ENCODE data around the gene IL16. TPM values are rescaled to one million over a fixed set of nuclear protein-coding genes. Genes with fewer than 3 reads are reported as not detected.

IL16 gene
- total and polyA plus RNA-seq, 2 experiments from 2014 or later, result 0.32 to 0.53 TPM

DNA sequence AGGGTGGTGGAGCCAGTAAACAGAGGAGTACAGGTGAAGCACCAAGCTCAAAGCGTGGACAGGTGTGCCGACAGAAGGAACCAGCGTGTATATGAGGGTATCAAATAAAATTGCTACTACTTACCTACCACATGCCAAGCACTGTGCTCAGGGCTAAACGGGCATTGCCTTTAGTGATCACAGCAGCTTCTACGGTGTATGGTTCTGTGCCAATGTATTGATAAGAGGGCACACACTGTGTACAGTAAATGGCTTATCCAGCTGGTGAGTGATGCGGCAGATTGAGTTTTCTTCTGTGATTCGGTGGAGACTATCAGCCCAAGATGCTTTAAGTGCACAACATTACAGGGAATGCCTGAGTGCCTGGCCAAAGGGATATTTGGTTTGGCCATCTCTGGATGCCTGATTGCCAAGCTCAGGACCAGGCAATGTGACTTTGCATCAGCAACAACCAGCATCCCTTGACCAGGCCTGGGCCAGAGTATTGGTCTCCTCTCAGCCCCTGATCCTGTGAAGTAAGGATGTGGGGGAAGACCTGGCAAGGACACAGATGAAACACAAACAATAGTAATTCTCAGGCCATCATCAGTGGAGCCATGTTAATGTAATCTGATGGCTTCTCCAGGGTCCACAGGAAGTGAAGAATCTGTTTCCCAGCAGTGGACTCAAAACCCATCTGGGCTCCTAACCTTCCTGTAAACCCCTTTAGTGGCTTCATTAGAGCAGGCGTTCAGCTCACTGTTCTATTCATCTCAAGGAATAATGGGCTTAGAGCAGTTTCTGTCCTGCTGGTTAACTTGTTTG lies 113.2 kb downstream of the IL16 start:
- Histone ChIP-seq H3K9ac (no peak overlapping the region), H3K27me3 (replicated peaks; ENCODE audit: insufficient read depth) (no peaks in the 10 kb centered on the region), H3K79me2 (ENCODE audit: insufficient read depth) (no peaks in the 10 kb centered on the region), H3K4me3 (no peak overlapping the region), H3K9me2 (ENCODE audit: insufficient read depth) (no peaks in the 10 kb centered on the region), H3K36me3 (ENCODE audit: low read depth) (no peaks in the 10 kb centered on the region), H3K9me3 (ENCODE audit: low read depth) (no peaks in the 10 kb centered on the region), H2AFZ (no peak overlapping the region), H3K4me2 (ENCODE audit: unreplicated experiment) (no peak overlapping the region), H3K27ac (no peak overlapping the region), H3F3A (ENCODE audit: insufficient read depth) (peaks cover 35% of the 10 kb centered on the region), H3K4me1 (ENCODE audit: insufficient read depth) (peaks cover 44% of the 10 kb centered on the region), H4K20me1 (ENCODE audit: insufficient read depth) (no peaks in the 10 kb centered on the region)
- WGBS, 2 experiments (ENCODE audit: low coverage in 1 of 2, low lambda C conversion rate in 2 of 2, missing lambda C conversion rate in 2 of 2), result 93 to 94% methylated on average over 8 of the region's 8 CpGs
- no peak for DNase-seq
- TF ChIP-seq EZH2 (IDR thresholded peaks at IDR 0.05; ENCODE audit: insufficient read depth, poor library complexity, severe bottlenecking), result no peak
- no peak for TF ChIP-seq EZH2phosphoT487 (IDR thresholded peaks at IDR 0.05; ENCODE audit: insufficient read depth, low read depth)
- in situ Hi-C loops (cut with MboI), result no loop called here

DNA sequence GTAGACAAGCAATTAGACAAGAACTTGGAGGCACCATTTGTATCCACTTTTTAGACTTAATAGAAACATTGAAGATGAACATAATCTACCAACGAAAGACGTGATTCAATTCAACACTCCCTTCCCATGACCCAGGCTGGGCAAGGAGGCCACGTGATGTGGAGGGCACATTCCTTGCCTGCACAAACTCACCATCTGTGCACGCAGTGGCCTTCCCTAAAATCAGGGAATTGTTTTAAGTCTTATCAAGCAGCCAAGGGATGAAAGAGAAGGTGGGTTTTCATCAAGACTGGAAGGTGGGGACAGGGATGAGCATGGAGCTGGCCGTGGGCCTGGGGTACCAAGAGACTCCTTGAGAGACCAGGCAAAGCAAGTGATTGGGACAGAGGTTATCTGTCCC lies 113.8 kb downstream of the IL16 start:
- peak overlapping the region; percentile 85; the same call in 1 of the 2 replicates for H3K27ac ChIP-seq
- WGBS, 2 experiments (ENCODE audit: low coverage in 1 of 2, low lambda C conversion rate in 2 of 2, missing lambda C conversion rate in 2 of 2), result 97% methylated on average over 5 of the region's 5 CpGs
- H4K20me1 ChIP-seq (ENCODE audit: insufficient read depth), result no peaks in the 10 kb centered on the region
- H3K4me1 ChIP-seq (ENCODE audit: insufficient read depth), result peaks cover 44% of the 10 kb centered on the region
- H2AFZ ChIP-seq, result no peak overlapping the region
- H3F3A ChIP-seq (ENCODE audit: insufficient read depth), result peaks cover 35% of the 10 kb centered on the region
- H3K4me3 ChIP-seq, result no peak overlapping the region
- peak overlapping the region; percentile 50 for H3K4me2 ChIP-seq (ENCODE audit: unreplicated experiment)
- no peaks in the 10 kb centered on the region for H3K9me2 ChIP-seq (ENCODE audit: insufficient read depth)
- no peak overlapping the region for H3K9ac ChIP-seq
- no peaks in the 10 kb centered on the region for H3K27me3 ChIP-seq (replicated peaks; ENCODE audit: insufficient read depth)
- H3K9me3 ChIP-seq (ENCODE audit: low read depth), result no peaks in the 10 kb centered on the region
- in situ Hi-C loops (cut with MboI), result no loop called here
- no peak for DNase-seq
- TF ChIP-seq EZH2 (IDR thresholded peaks at IDR 0.05; ENCODE audit: insufficient read depth, poor library complexity, severe bottlenecking) (no peak), EZH2phosphoT487 (IDR thresholded peaks at IDR 0.05; ENCODE audit: insufficient read depth, low read depth) (no peak)
- H3K79me2 ChIP-seq (ENCODE audit: insufficient read depth), result no peaks in the 10 kb centered on the region
- H3K36me3 ChIP-seq (ENCODE audit: low read depth), result no peaks in the 10 kb centered on the region

DNA sequence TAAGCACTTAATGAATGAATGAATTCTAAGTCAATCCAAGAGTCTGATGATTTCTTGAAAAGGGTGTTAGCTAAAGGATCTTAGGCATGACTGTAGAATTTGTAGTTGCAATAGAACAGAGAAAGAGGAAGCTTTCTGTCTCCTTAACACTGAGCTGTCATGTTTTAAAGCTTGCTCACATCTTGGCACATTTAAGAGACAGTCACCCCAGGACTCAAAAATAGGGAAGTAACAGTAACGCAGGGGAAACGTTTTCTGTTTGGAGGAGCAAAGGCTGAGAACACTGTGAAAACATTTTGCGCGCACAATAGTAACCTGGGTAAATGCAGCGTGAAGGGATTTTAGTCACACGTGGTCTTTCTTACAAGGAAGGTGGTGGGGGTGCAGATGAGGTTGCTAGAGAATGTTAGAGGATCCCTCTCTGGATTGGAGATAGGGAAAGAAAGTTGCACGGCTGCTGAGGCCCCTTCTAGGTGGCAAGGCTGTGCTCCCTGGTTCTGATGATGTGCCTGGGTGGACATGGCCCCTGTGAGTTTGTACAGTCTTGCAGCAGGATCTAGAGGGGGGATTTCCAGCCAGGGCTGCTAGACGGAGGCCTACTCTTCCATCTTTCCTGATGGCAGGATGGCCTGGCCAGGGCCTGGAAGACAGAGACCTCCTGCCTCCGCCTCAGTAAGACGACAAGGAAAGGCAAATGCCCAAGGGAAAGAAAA lies 115.2 kb downstream of the IL16 start:
- H2AFZ ChIP-seq, result no peak overlapping the region
- no peaks in the 10 kb centered on the region for H3K9me2 ChIP-seq (ENCODE audit: insufficient read depth)
- no peaks in the 10 kb centered on the region for H3K27me3 ChIP-seq (replicated peaks; ENCODE audit: insufficient read depth)
- WGBS, 2 experiments (ENCODE audit: low coverage in 1 of 2, low lambda C conversion rate in 2 of 2, missing lambda C conversion rate in 2 of 2), result 40 to 42% methylated on average over 10 of the region's 10 CpGs
- H3F3A ChIP-seq (ENCODE audit: insufficient read depth), result peaks cover 35% of the 10 kb centered on the region
- no peaks in the 10 kb centered on the region for H3K9me3 ChIP-seq (ENCODE audit: low read depth)
- 0 out of 2 replicates have a peak, but pooled peaks cover 6% of the 10 kb centered on the region for H3K36me3 ChIP-seq (ENCODE audit: low read depth)
- H3K9ac ChIP-seq, result peak overlapping the region; percentile 60
- H3K27ac ChIP-seq, result peak overlapping the region; percentile 85
- TF ChIP-seq EZH2phosphoT487 (IDR thresholded peaks at IDR 0.05; ENCODE audit: insufficient read depth, low read depth) (no peak), EZH2 (IDR thresholded peaks at IDR 0.05; ENCODE audit: insufficient read depth, poor library complexity, severe bottlenecking) (no peak)
- H3K4me1 ChIP-seq (ENCODE audit: insufficient read depth), result peaks cover 44% of the 10 kb centered on the region
- in situ Hi-C loops (cut with MboI), result no loop called here
- H4K20me1 ChIP-seq (ENCODE audit: insufficient read depth), result no peaks in the 10 kb centered on the region
- peak overlapping the region; percentile 50 for H3K4me2 ChIP-seq (ENCODE audit: unreplicated experiment)
- no peak overlapping the region for H3K4me3 ChIP-seq
- peak; percentile 87 for DNase-seq
- H3K79me2 ChIP-seq (ENCODE audit: insufficient read depth), result no peaks in the 10 kb centered on the region

DNA sequence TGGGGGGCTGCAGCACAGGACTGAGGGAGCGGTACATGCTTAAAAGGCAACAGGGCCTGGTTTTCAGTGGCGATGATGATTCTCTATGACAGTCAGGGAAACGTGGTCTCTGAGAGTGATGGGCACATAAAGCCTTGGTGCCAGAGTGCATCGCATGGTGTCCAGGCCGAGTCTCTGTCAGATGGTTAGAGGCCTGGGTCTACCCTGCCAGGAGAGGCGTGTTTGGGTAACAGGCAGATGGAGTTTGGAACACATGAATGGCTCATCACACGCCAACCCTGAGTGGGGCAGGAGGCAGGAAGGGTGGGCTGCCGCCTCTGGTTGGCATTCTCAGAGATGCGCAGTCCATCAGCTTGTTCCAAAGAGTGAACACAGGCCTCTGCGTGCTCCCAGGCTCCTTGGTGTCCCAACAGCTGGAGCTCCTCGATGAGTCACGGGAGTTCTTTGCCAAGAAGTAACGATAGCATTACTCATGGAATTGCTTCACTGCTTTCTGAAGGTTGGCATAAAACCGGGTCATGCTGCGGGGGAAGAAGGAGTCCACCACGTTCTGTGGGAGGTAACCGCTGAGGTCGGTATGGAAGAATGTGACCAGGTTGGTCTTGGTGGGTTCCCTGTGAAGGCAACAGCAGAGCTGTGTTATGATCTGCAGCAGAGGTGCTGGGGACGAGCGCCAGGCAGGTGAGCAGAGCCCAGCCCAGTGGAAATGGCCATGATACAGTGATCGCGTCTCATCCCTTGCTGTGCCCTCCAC lies 116.3 kb downstream of the IL16 start:
- Histone ChIP-seq H3K4me1 (ENCODE audit: insufficient read depth) (peaks cover 42% of the 10 kb centered on the region), H4K20me1 (ENCODE audit: insufficient read depth) (no peaks in the 10 kb centered on the region), H3K9me2 (ENCODE audit: insufficient read depth) (no peaks in the 10 kb centered on the region), H3K9ac (peak overlapping the region; percentile 60), H3K9me3 (ENCODE audit: low read depth) (no peaks in the 10 kb centered on the region), H3K79me2 (ENCODE audit: insufficient read depth) (no peaks in the 10 kb centered on the region), H3K27me3 (replicated peaks; ENCODE audit: insufficient read depth) (no peaks in the 10 kb centered on the region), H3K4me2 (ENCODE audit: unreplicated experiment) (peak overlapping the region; percentile 31), H3K4me3 (no peak overlapping the region), H3K36me3 (ENCODE audit: low read depth) (peaks cover 14% of the 10 kb centered on the region; the same call in 1 of the 2 replicates), H3K27ac (peak overlapping the region; percentile 85), H2AFZ (no peak overlapping the region), H3F3A (ENCODE audit: insufficient read depth) (peaks cover 35% of the 10 kb centered on the region)
- WGBS, 2 experiments (ENCODE audit: low coverage in 1 of 2, low lambda C conversion rate in 2 of 2, missing lambda C conversion rate in 2 of 2), result 18 to 22% methylated on average over 22 of the region's 22 CpGs
- no peak for TF ChIP-seq EZH2phosphoT487 (IDR thresholded peaks at IDR 0.05; ENCODE audit: insufficient read depth, low read depth)
- no peak for TF ChIP-seq EZH2 (IDR thresholded peaks at IDR 0.05; ENCODE audit: insufficient read depth, poor library complexity, severe bottlenecking)
- in situ Hi-C loops (cut with MboI), result no loop called here
- peak; percentile 99 for DNase-seq
